Measurements from ENCODE around the gene CIPC. TPM values are rescaled to one million over a fixed set of nuclear protein-coding genes. Genes with fewer than 3 reads are reported as not detected.

CIPC gene
- total RNA-seq, 1 experiment from 2014 or later: 31.1 TPM

GRCh38 chr14:77076113-77076631, 21.9 kb upstream of the CIPC start:
- H3K4me1 ChIP-seq (ENCODE audit: insufficient read depth, low read length, poor library complexity, severe bottlenecking): no peaks in the 10 kb centered on the region
- no peaks in the 10 kb centered on the region for H3K36me3 ChIP-seq (ENCODE audit: insufficient read depth, low read length, poor library complexity, severe bottlenecking)
- intact Hi-C loops (cut with micrococcal nuclease; ENCODE audit: unreplicated experiment): no loop called here
- POLR2A ChIA-PET (ENCODE audit: low non-redundant PET): interaction anchor here (0.6 kb wide), 1 partner anchor 48 kb away, joined by 8 read pairs; no protein-coding TSS in a partner anchor
- no peak for DNase-seq (ENCODE audit: low spot score)
- BruUV-seq (replicated peaks): no TSS peak
- H3K9me3 ChIP-seq (ENCODE audit: low read depth, low read length, poor library complexity, severe bottlenecking): no peaks in the 10 kb centered on the region
- CTCF ChIA-PET: interaction anchor here (0.5 to 0.8 kb wide), 2 partner anchors 199 to 200 kb away, joined by 3 to 5 read pairs; no protein-coding TSS in a partner anchor
- TF ChIP-seq EZH2 (IDR thresholded peaks at IDR 0.05; ENCODE audit: borderline replicate concordance, low read depth, low read length, poor library complexity, severe bottlenecking) (no peak), CTCF (conservative IDR thresholded peaks at IDR 0.05; ENCODE audit: low read depth, low read length) (no peak)
- H3K27me3 ChIP-seq (replicated peaks; ENCODE audit: insufficient read depth, low read depth, low read length, poor library complexity): no peaks in the 10 kb centered on the region
- no peak overlapping the region for H3K27ac ChIP-seq (ENCODE audit: low read depth, low read length, poor library complexity, severe bottlenecking)
- H3K4me3 ChIP-seq (ENCODE audit: low read depth, low read length, poor library complexity, severe bottlenecking): no peak overlapping the region

GRCh38 chr14:77077040-77077439, 21.0 kb upstream of the CIPC start:
- Histone ChIP-seq H3K4me3 (ENCODE audit: low read depth, low read length, poor library complexity, severe bottlenecking) (no peak overlapping the region), H3K27ac (ENCODE audit: low read depth, low read length, poor library complexity, severe bottlenecking) (no peak overlapping the region), H3K36me3 (ENCODE audit: insufficient read depth, low read length, poor library complexity, severe bottlenecking) (no peaks in the 10 kb centered on the region), H3K4me1 (ENCODE audit: insufficient read depth, low read length, poor library complexity, severe bottlenecking) (no peaks in the 10 kb centered on the region), H3K27me3 (replicated peaks; ENCODE audit: insufficient read depth, low read depth, low read length, poor library complexity) (no peaks in the 10 kb centered on the region), H3K9me3 (ENCODE audit: low read depth, low read length, poor library complexity, severe bottlenecking) (no peaks in the 10 kb centered on the region)
- DNase-seq (ENCODE audit: low spot score): no peak
- intact Hi-C loops (cut with micrococcal nuclease; ENCODE audit: unreplicated experiment): no loop called here
- TF ChIP-seq EZH2 (IDR thresholded peaks at IDR 0.05; ENCODE audit: borderline replicate concordance, low read depth, low read length, poor library complexity, severe bottlenecking): no peak
- TF ChIP-seq CTCF (conservative IDR thresholded peaks at IDR 0.05; ENCODE audit: low read depth, low read length): no peak
- BruUV-seq (replicated peaks): no TSS peak
- CTCF ChIA-PET: interaction anchor here (0.6 to 0.8 kb wide), 2 partner anchors 201 to 532 kb away, joined by 3 to 4 read pairs; no protein-coding TSS in a partner anchor
- POLR2A ChIA-PET (ENCODE audit: low non-redundant PET): interaction anchor here (0.6 kb wide), 1 partner anchor 47 kb away, joined by 8 read pairs; no protein-coding TSS in a partner anchor

GRCh38 chr14:77082356-77082755, 15.7 kb upstream of the CIPC start:
- POLR2A ChIA-PET (ENCODE audit: low non-redundant PET): no interaction called here
- Histone ChIP-seq H3K9me3 (ENCODE audit: low read depth, low read length, poor library complexity, severe bottlenecking) (no peaks in the 10 kb centered on the region), H3K4me3 (ENCODE audit: low read depth, low read length, poor library complexity, severe bottlenecking) (no peak overlapping the region), H3K4me1 (ENCODE audit: insufficient read depth, low read length, poor library complexity, severe bottlenecking) (no peaks in the 10 kb centered on the region), H3K27me3 (replicated peaks; ENCODE audit: insufficient read depth, low read depth, low read length, poor library complexity) (no peaks in the 10 kb centered on the region), H3K27ac (ENCODE audit: low read depth, low read length, poor library complexity, severe bottlenecking) (no peak overlapping the region), H3K36me3 (ENCODE audit: insufficient read depth, low read length, poor library complexity, severe bottlenecking) (no peaks in the 10 kb centered on the region)
- intact Hi-C loops (cut with micrococcal nuclease; ENCODE audit: unreplicated experiment): no loop called here
- TF ChIP-seq EZH2 (IDR thresholded peaks at IDR 0.05; ENCODE audit: borderline replicate concordance, low read depth, low read length, poor library complexity, severe bottlenecking) (no peak), CTCF (conservative IDR thresholded peaks at IDR 0.05; ENCODE audit: low read depth, low read length) (no peak)
- DNase-seq (ENCODE audit: low spot score): no peak
- no TSS peak for BruUV-seq (replicated peaks)
- CTCF ChIA-PET: no interaction called here
